Activated CD4-positive, alpha-beta T cell treated with anti-CD3 and anti-CD28 coated beads for 4 hours (primary cell): ENCODE results near the gene HOOK2.
A peak's percentile ranks its signal among the peaks of the same experiment; 100 is the strongest.

Experiments used
- DNase-seq, 2 donors: peaks; one replicate each; pipeline ENCODE4 v3.0.0-alpha.2; 2020

HOOK2 gene

GRCh38 chr19:12782424-12783290 lies 7.3 kb upstream of the HOOK2 start:
- DNase-seq, result peak; percentile 94 to 95

GRCh38 chr19:12782174-12782423 lies 6.7 kb upstream of the HOOK2 start:
- DNase-seq, result no peak

- no peak for DNase-seq
Observed at GRCh38 chr19:12779162-12779993, 4.0 kb upstream of the HOOK2 start.

GRCh38 chr19:12778905-12779161 lies 3.5 kb upstream of the HOOK2 start:
- DNase-seq, result no peak

GRCh38 chr19:12778017-12778904 lies 2.9 kb upstream of the HOOK2 start:
- DNase-seq, result peak in 1 of 2 donors; percentile 42

GRCh38 chr19:12777217-12778016 lies 2.1 kb upstream of the HOOK2 start:
- DNase-seq, result peak; percentile 79 to 86

GRCh38 chr19:12773571-12773970 lies 1.8 kb downstream of the HOOK2 start:
- DNase-seq, result no peak

- DNase-seq, result no peak
Observed at GRCh38 chr19:12772323-12772722, 3.0 kb downstream of the HOOK2 start.

GRCh38 chr19:12770922-12771321 lies 4.4 kb downstream of the HOOK2 start:
- no peak for DNase-seq

GRCh38 chr19:12769689-12770088 lies 5.7 kb downstream of the HOOK2 start:
- DNase-seq, result peak; percentile 65 to 76

GRCh38 chr19:12767666-12768065 lies 7.7 kb downstream of the HOOK2 start:
- no peak for DNase-seq

GRCh38 chr19:12767150-12767549 lies 8.2 kb downstream of the HOOK2 start:
- DNase-seq, result no peak

GRCh38 chr19:12766051-12766521 lies 9.3 kb downstream of the HOOK2 start:
- DNase-seq, result peak in 1 of 2 donors; percentile 86

- no peak for DNase-seq
Observed at GRCh38 chr19:12764698-12765097, 10.7 kb downstream of the HOOK2 start.

- DNase-seq, result no peak
Observed at GRCh38 chr19:12763100-12763499, 12.3 kb downstream of the HOOK2 start.

GRCh38 chr19:12759686-12760085 lies 15.7 kb downstream of the HOOK2 start:
- no peak for DNase-seq

GRCh38 chr19:12757544-12758274 lies 17.6 kb downstream of the HOOK2 start:
- peak; percentile 51 to 52 for DNase-seq

GRCh38 chr19:12756150-12756883 lies 19.0 kb downstream of the HOOK2 start:
- DNase-seq, result no peak

GRCh38 chr19:12754465-12755196 lies 20.7 kb downstream of the HOOK2 start:
- DNase-seq, result no peak
